ENCODE results near the gene HAUS7.

Gene HAUS7

GRCh38 chrX:153499341-153499740 is 29.0 kb upstream of the HAUS7 start:
- DNase-seq (ENCODE audit: low read depth) = no peak

GRCh38 chrX:153498453-153498852 is 28.1 kb upstream of the HAUS7 start:
- DNase-seq (ENCODE audit: low read depth) = no peak

DNA sequence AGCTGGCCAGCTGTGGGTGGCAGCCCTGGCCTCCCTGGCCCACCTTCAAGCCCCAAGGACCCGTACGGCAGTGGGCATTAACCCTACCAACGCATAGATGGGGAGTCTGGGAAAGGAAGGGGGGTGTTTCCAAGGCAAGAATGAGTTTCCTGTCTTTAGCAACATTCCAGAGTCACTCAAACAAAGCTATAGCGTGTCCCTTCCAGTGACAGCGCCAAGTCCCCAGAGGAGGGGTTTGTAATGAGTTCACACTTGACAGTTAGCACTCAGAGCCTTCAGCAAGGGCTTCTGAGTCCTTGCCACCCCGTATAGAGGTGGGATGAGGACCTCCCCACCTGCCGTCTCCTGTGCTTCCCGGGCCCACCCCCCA is 26.2 kb upstream of the HAUS7 start:
- DNase-seq (ENCODE audit: low read depth) = no peak

DNA sequence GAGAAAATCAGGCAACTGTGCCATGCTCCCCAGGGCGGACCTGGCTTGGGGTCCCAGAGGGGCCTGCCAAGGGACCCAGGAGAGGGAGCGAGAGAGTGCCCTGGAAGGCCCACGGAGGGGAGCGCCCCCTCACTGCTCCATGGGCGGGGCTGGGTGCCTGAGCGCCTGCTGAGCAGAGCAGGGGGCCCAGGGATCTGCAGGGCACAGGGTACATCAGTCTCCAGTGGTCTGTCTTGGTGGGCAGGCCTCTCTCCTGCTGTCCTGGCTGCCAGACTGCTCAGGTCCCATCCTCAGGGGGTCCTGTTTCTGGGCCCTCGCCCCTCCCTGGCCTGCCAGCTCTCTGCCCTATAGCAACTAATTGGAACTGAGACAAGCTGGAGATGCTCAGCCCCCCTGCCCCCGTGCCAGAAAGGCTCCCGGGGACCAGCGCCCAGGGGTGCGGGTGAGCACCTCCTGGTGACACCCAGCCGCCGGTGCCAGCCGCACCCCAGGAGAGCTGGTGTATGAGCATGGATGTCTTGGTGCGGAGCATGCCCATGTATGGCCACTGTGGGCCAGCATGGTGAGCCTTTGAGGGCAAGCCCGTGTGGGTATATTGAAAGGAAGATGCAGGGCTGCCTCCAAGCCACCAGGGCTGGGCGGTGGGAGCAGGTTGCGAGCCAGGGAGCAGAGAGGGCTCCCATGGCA is 25.7 kb upstream of the HAUS7 start:
- DNase-seq (ENCODE audit: low read depth) = no peak

DNA sequence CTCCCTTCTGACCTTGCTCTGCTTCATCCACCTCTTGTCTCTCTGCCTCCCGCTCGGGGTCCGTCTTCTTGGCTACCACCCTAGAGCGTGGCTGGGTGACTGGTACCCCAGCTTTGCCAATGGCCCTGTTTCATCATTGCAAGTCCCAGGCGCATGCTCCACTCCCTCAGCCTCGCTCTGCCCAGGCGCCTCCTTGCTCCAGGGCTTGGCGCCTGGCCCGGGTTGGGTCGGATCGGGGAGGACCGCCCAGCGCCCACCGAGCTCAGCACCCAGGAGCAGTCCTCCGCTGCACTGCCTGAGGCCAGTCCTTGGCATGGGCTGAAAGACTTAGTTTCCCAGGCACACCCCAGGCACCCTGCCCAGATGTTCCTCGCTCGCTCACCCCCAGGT is 25.0 kb upstream of the HAUS7 start:
- no peak for DNase-seq (ENCODE audit: low read depth)

DNA sequence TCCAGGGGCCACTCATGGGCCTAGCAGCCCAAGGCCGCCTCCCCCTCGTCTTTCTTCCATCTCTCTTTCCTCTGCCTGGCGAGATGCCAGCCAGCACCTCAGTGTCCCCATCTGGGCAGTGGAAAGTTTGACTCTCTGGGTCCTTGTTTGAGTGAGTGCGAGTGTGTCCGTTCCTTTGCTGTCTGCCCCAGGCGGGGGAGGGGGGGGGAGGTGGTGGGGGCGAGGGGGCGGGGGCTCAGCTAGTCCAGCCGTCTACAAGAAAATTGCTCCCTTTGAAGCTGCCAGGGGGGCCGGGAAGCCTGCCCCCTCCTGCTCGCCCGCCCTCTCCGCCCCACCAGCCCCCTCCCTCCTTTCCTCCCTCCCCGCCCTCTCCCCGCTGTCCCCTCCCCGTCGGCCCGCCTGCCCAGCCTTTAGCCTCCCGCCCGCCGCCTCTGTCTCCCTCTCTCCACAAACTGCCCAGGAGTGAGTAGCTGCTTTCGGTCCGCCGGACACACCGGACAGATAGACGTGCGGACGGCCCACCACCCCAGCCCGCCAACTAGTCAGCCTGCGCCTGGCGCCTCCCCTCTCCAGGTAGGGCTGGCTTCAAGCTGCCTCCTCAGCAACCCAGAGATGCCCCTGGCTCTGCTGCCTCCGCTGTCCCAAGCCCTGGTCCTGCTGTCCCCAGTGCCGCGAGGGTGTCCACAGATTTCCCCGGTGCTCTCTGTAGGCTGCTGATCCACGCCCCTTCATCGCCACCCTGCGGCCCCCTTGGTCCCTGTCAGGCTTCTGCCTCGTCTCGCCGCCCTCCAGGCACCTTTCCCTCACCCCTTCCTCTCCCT is 24.4 kb upstream of the HAUS7 start, which contains the start of gene BGN:
Gene BGN, plus strand, starts transcription at position 440 of the 821 bp plus-strand sequence. CDS start 9,652 bp downstream, outside the sequence.
- no peak for DNase-seq (ENCODE audit: low read depth)

DNA sequence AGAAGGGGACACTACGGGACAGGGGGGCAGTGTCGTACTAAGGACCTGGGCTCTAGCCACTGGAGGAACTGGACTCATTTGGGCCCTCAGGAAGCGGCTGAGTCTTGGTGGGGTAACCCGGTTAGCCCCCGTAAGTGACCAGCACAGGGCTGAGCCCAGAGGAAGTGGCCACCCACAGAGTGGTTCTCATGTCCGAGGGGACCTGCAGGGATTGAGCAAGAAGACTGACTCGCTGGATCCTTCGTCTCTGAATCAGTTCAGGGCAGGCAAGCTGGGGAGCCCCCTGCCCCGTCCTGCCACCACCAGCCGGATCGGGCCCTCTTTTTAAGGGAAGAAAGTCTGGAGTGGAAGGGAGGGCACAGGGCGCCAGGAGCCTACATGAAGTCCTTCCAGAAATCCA is 23.7 kb upstream of the HAUS7 start:
- no peak for DNase-seq (ENCODE audit: low read depth)

- no peak for DNase-seq (ENCODE audit: low read depth)
Measured at GRCh38 chrX:153493085-153493484, 22.7 kb upstream of the HAUS7 start.

- DNase-seq (ENCODE audit: low read depth) = no peak
Measured at GRCh38 chrX:153492543-153492942, 22.2 kb upstream of the HAUS7 start.

DNA sequence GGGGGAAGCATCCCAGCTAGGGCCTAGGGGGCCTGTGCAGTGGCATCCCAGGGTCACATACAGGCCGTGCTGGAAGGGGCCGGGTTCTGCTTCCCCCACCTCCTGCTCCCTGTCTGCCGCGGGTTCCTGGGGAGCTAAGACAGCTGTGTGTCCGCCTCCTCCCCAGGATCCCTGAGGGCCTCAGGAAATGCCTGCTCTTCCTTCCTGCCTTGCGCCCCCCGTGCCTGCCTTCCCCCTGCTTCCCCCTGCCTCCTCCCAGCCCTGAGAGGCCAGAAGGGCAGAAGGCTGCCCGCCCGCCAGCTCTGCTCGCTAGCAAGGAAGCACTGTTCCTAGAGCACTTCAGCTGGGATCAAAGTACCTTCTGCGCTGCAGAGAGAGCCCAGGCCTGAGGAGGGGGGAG is 21.5 kb upstream of the HAUS7 start:
- no peak for DNase-seq (ENCODE audit: low read depth)

GRCh38 chrX:153491351-153491914 is 21.1 kb upstream of the HAUS7 start:
- DNase-seq (ENCODE audit: low read depth) = no peak

DNA sequence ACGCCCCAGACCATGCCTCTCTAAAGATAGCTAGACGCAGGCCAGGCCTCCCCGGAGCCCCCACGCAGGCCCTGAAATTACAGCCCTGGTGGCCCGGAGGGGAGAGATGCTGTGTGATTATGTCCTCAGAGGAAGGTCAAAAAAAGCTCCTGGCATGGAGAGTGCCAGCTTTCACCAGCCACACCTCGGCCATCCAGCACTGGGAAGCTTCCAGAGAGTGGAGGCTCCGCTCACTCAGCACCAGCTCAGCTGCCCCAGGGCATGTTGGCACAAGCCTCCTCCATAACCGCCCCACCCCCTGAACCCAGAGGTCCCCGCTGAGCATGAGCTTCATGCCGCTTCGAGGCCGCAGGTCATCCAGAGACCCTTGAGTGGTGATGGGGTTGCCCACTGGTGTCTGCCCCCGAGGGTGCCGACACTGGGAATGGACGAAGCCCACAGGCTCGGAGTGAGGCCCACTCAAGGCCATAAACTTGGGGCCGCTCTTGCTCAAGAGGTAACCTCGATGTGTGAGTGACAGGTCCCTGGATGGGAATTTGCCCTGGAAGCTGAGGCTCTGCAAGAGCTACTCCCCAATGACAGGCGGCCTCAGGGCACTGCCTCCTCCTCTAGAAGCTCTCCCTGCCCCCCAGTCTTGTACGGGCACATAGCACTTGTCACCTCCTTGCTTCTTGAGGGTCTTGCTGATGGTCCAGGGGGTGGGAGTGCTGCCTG is 20.0 kb upstream of the HAUS7 start:
- no peak for DNase-seq (ENCODE audit: low read depth)

- DNase-seq (ENCODE audit: low read depth) = no peak
Measured at GRCh38 chrX:153488231-153488914, 18.0 kb upstream of the HAUS7 start.

- no peak for DNase-seq (ENCODE audit: low read depth)
Measured at GRCh38 chrX:153487590-153488071, 17.3 kb upstream of the HAUS7 start.

- no peak for DNase-seq (ENCODE audit: low read depth)
Measured at GRCh38 chrX:153486171-153486570, 15.8 kb upstream of the HAUS7 start.

- DNase-seq (ENCODE audit: low read depth) = no peak
Measured at GRCh38 chrX:153485396-153486080, 15.2 kb upstream of the HAUS7 start.

DNA sequence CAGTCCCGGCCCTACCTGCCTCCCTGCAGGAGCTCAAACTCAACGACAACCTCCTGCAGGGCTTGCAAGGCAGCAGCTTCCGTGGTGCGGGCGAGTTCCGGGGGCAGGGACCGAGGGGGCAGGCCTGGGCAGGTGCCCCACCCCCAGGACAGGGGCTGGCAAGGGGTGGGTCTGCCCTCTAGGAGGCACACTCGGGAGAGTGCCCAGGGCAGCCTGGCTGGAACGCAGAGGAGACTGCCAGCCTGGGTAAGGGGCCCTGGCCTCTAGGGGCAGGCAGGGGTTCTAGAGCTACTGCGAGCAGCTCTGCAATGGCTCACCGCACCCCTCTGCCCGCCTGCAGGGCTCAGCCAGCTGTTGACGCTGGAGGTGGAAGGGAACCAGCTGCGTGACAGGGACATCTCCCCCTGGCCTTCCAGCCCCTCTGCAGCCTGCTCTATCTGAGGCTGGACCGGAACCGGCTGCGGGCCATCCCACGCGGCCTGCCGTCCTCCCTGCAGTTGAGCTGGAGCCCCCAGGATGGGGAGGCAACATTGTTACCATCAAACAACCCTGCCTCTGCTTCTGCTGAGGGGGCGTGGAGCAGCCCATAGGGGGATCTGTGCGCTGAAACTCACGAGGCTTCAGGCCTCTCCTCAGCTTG is 12.1 kb upstream of the HAUS7 start:
- no peak for DNase-seq (ENCODE audit: low read depth)

DNA sequence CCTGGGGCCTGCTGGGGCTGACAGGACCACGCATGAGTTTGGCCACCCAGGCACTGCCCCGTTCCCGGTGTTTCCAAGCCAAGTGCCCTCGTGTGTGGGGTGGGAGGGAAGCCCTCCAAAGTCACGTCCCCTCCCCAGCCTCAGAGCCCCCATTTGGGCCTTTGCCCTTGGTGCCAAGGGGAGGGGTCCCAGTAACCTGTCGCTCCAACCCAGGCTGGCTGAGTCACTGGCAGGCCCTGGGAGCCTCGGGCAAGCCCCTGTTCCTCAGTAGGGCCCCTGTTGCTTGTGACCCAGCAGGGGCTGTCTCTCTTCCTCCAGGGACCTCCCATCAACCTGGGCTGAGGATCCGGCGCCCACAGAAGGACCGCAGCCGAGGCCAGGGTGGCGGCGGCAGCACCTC is 10.7 kb upstream of the HAUS7 start:
- DNase-seq (ENCODE audit: low read depth) = no peak

DNA sequence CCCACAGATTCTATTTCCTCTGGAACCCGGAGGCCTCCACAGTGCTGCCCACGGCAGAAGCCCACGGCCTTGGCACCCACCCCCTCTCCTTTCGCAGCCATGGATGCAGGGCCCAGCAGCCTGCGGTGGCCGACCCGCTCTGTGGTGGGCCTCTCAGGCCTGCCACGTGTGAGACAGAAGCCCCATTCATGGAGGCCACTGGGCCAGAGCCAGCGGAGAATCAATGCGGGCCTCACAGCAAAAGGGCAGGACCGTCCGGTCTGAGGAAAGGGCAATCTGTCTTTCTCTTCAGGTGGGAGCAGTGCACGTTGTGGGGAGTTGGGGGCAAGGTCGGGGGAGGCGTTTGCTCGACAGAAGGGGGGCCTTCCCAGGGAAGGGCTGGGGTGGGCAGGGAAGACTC is 8.4 kb upstream of the HAUS7 start:
- DNase-seq (ENCODE audit: low read depth) = no peak

GRCh38 chrX:153477901-153478300 is 7.5 kb upstream of the HAUS7 start:
- DNase-seq (ENCODE audit: low read depth) = no peak

- no peak for DNase-seq (ENCODE audit: low read depth)
Measured at GRCh38 chrX:153477364-153477857, 7.0 kb upstream of the HAUS7 start.

Measured in activated T-helper 9 cell treated with anti-CD3 and anti-CD28 coated beads, Interleukin-2, amount 50 U/mL, for 16 hours (primary cell).